Nephron (organoid): Measurements from ENCODE around the gene HLX.

Source experiments
- H3K27ac Mint-ChIP-seq, 3 experiments: 2 replicates each; pipeline ENCODE4 v1.8.0; 2020; ENCODE audit warnings: mixed read lengths in 3 of 3, mild to moderate bottlenecking in 2 of 3, moderate library complexity in 1 of 3
- H3K27me3 Mint-ChIP-seq: 2 replicates; pipeline ENCODE4 v1.8.0; 2021; ENCODE audit warnings: low read depth, mild to moderate bottlenecking, moderate library complexity, mixed read lengths
- H3K36me3 Mint-ChIP-seq: 2 replicates; pipeline ENCODE4 v1.8.0; 2020; ENCODE audit warnings: low read depth, mixed read lengths
- H3K4me1 Mint-ChIP-seq: 2 replicates; pipeline ENCODE4 v1.8.0; 2020; ENCODE audit warnings: mixed read lengths
- H3K4me3 Mint-ChIP-seq, 3 experiments: 2 replicates each; pipeline ENCODE4 v1.8.0; 2020; ENCODE audit warnings: mild to moderate bottlenecking in 3 of 3, mixed read lengths in 3 of 3, moderate library complexity in 2 of 3
- H3K9me3 Mint-ChIP-seq: 2 replicates; pipeline ENCODE4 v1.8.0; 2020; ENCODE audit warnings: mixed read lengths
- TF ChIP-seq, protein P1 (sequence below), 3 experiments: fragments of 200-600 bp; sonication (generic); IDR thresholded peaks; one replicate each; pipeline ENCODE4 v1.5.0; 2021; ENCODE audit warnings: antibody characterized with exemption in 3 of 3; ENCODE audit not compliant: unreplicated experiment in 3 of 3

HLX gene

DNA sequence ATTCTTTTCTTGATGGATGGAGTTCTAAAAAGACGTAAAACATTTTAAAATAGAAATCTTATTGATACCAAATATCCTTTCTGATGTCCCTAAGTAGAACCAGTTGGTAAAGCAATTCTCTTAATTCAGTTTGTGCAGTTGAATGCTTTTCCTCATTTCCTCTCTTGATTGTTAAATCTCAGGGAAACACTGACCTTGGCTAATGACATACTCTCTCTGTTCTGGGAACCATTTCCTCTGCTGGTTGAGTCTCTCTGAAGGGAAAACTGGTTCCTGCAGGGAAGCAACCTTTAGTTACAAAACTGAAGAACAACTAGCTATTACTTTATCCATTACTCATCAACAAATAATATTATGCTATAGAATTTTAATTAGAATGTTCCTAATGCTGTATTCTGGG lies 36.7 kb downstream of the HLX start:
- TF ChIP-seq, protein P1, sequence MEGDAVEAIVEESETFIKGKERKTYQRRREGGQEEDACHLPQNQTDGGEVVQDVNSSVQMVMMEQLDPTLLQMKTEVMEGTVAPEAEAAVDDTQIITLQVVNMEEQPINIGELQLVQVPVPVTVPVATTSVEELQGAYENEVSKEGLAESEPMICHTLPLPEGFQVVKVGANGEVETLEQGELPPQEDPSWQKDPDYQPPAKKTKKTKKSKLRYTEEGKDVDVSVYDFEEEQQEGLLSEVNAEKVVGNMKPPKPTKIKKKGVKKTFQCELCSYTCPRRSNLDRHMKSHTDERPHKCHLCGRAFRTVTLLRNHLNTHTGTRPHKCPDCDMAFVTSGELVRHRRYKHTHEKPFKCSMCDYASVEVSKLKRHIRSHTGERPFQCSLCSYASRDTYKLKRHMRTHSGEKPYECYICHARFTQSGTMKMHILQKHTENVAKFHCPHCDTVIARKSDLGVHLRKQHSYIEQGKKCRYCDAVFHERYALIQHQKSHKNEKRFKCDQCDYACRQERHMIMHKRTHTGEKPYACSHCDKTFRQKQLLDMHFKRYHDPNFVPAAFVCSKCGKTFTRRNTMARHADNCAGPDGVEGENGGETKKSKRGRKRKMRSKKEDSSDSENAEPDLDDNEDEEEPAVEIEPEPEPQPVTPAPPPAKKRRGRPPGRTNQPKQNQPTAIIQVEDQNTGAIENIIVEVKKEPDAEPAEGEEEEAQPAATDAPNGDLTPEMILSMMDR (IDR thresholded peaks at IDR 0.05; ENCODE audit: unreplicated experiment in 3 of 3) = no peak
- H3K4me3 Mint-ChIP-seq = no peak overlapping the region
- H3K27me3 Mint-ChIP-seq = peaks cover 43% of the 10 kb centered on the region
- H3K27ac Mint-ChIP-seq = no peak overlapping the region
- H3K4me1 Mint-ChIP-seq = no peaks in the 10 kb centered on the region
- no peaks in the 10 kb centered on the region for H3K36me3 Mint-ChIP-seq
- no peaks in the 10 kb centered on the region for H3K9me3 Mint-ChIP-seq

DNA sequence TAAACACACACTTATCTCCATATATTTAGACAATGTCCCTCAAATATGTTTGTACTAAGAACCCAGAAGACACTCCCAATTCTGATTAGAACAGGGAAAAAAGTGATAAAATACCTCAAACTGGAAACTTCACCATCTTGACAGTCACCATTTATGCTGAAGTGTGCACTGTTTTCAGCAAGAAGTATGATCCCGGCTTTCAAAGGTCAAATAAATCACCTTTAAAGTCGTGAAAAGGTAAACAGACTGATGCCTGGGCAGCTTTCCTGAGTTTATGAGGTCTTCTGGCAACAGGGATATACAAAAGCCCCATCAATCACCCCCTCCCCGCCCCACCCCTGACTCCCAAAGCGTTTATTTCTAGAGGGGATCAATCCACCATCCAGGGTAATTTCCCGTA lies 37.9 kb downstream of the HLX start:
- H3K4me1 Mint-ChIP-seq = no peaks in the 10 kb centered on the region
- no peaks in the 10 kb centered on the region for H3K36me3 Mint-ChIP-seq
- TF ChIP-seq, protein P1 (IDR thresholded peaks at IDR 0.05; ENCODE audit: unreplicated experiment in 3 of 3) = no peak
- peaks cover 1% of the 10 kb centered on the region for H3K9me3 Mint-ChIP-seq
- H3K27ac Mint-ChIP-seq = no peak overlapping the region
- peaks cover 40% of the 10 kb centered on the region for H3K27me3 Mint-ChIP-seq
- H3K4me3 Mint-ChIP-seq = no peak overlapping the region

DNA sequence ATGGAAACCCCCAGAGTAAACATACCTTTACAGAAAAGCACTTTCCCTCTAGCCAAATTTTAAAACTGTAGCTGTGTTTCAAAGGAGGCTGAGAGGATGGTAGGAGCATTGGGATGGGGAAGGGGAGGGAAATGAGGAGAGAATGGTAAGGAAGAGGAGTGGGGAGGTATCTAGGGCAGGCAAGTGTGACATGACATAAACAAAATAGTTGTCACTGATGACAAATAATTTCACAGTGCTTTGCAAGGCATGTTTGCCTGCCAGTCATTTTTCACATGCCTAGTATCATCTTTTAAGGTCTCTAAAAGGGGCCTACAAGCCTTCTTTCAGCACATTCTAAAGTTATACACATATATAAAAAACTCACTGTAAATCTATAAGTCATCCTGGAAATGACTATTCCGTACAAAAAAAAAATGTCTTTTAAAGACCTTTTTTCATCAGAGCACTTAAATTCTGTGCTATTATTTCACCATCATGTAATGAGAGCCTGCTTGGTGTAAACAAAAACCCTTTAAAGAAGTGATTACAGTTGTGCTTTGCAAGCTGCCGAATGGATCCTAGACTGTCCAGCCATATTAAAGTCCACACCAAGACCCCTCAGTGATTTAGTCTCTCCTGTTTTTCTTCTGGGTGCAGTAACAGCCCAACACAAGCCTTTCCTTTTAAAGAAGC lies 38.4 kb downstream of the HLX start:
- Mint-ChIP-seq H3K9me3 (peaks cover 4% of the 10 kb centered on the region), H3K4me3 (no peak overlapping the region), H3K4me1 (no peaks in the 10 kb centered on the region), H3K27ac (no peak overlapping the region), H3K36me3 (no peaks in the 10 kb centered on the region), H3K27me3 (peaks cover 39% of the 10 kb centered on the region)
- TF ChIP-seq, protein P1 (IDR thresholded peaks at IDR 0.05; ENCODE audit: unreplicated experiment in 3 of 3) = no peak

DNA sequence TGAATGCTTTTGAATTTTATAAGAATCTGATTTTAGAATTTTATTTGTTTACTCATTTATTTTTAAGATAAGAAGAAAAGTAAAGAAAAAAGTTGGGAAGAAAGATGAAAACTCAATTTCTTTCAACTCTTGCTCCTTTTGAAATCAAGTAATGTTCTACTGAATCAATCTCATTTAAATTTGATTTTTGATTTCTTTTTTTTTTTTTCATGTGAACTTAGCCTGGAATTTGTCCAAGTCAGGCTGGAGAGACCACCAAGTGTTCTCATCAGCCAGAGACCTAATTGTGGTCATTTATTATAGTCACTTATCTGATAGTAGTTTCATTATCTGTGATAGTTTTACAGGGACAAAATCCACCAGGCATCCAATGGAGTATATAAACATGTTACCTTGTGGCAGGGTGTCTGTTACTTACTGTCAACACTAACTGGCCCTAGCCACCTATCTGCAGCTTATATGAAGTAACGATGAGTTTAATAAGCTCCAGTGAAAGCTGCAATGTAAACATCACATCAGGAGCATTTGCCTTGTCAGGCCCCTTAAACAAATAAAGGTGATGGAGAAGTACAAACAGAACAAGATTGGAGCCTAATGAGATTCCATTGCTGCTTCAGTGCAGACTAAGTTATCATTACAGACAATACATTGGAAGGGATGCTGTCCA lies 39.2 kb downstream of the HLX start:
- Mint-ChIP-seq H3K4me3 (no peak overlapping the region), H3K4me1 (no peaks in the 10 kb centered on the region), H3K27me3 (peaks cover 39% of the 10 kb centered on the region), H3K36me3 (no peaks in the 10 kb centered on the region), H3K9me3 (peaks cover 4% of the 10 kb centered on the region), H3K27ac (no peak overlapping the region)
- TF ChIP-seq, protein P1 (IDR thresholded peaks at IDR 0.05; ENCODE audit: unreplicated experiment in 3 of 3) = no peak

DNA sequence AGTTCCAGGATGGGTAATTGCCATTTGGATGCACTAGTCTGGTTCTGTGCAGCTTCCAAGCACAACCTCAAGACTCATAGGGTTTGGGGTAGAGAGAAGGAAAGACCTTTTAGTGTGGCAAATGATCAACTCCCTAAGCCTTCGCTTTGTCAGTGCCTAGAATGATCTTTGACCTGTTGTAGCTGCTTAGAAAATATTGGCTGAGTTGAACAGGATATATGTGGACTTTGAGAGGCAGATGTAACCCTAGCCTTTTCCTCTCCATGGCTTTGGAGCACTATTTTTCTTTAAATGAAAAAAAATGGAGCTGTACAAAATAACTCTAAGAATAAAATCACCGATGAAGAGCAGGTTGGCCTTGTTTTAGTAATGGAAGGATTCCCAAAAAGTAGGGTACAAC lies 41.7 kb downstream of the HLX start:
- H3K9me3 Mint-ChIP-seq = peaks cover 4% of the 10 kb centered on the region
- H3K4me1 Mint-ChIP-seq = peaks cover under 1% of the 10 kb centered on the region
- no peak overlapping the region for H3K4me3 Mint-ChIP-seq
- TF ChIP-seq, protein P1 (IDR thresholded peaks at IDR 0.05; ENCODE audit: unreplicated experiment in 3 of 3) = no peak
- H3K27me3 Mint-ChIP-seq = peaks cover 22% of the 10 kb centered on the region
- H3K27ac Mint-ChIP-seq = no peak overlapping the region
- H3K36me3 Mint-ChIP-seq = no peaks in the 10 kb centered on the region

DNA sequence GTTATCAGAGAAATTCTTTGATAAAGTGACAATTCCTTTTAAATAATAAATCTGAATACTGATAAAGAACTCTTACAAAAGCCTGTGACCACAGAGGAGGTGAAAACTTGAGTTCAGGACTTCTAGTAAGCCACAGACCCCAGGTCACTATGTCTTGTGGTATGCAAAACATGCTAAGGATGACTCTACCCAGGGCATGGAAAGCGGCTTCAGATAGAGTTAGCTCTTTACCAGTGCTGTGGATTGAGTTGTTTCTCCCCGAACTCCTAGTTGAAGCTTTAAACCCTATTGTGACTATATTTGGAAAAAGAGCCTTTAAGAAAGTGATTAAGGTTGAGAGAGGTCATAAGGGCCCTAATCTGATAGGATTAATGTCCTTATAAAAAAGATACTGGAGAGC lies 42.3 kb downstream of the HLX start:
- Mint-ChIP-seq H3K4me3 (no peak overlapping the region), H3K27me3 (peaks cover 18% of the 10 kb centered on the region)

More for the DNA sequence above, 42.3 kb downstream of the HLX start:
- peaks cover 4% of the 10 kb centered on the region for H3K9me3 Mint-ChIP-seq
- H3K27ac Mint-ChIP-seq = no peak overlapping the region
- TF ChIP-seq, protein P1 (IDR thresholded peaks at IDR 0.05; ENCODE audit: unreplicated experiment in 3 of 3) = no peak
- peaks cover 5% of the 10 kb centered on the region for H3K4me1 Mint-ChIP-seq
- H3K36me3 Mint-ChIP-seq = no peaks in the 10 kb centered on the region
